ENCODE data around the gene NFATC4. TPM values are rescaled to one million over a fixed set of nuclear protein-coding genes. Genes with fewer than 3 reads are reported as not detected.

Gene NFATC4
- total and polyA plus RNA-seq, 2 of the 4 experiments (the other 2 are of a cell fraction) = 15.6 to 35.8 TPM

DNA sequence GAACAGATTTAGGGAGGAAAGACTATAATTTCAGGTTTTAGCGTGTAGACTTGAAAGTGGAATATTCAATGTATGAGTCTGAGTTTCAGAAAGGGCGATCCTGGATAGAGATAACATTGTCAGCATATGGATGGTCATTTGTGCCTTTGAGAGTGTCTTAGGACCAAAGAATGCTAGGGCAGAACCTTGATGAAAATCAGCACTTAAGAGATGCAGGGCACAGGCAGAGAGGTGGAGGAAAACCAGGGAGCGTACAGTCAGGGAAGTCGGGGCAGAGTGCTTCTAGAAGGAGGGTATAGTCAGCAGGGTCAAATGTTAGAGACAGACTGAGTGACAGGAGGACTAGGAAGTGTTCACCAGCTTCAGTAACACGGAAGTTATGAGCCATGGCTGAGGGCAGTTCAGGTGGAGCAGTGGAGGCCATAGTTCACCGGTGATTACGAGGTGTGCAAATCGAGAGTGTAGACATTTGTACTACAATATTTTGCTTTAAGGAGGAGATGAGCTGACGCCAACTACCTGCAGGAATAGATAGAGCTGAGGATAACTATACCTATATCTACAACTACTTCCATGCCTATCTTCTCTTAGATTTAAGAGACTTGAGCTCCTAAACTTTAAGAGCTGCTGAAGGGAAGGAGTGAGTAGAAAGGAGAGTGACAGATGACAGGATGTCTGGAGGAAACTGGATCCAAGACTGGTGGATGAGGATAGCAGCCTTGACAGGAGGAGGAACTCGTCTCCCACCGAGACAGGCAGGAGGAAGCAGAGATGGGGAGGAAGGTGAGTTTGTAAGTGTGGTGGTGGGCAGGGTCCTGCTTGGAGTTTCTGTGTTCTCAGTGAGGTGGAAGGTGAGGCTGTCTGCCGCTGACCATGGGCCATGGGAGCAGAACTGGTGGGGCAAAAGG lies 55.0 kb downstream of the NFATC4 start:
- no peak overlapping the region; the same call in 1 of the 2 replicates for H3K23ac ChIP-seq (ENCODE audit: low read depth, low read length)
- no peaks in the 10 kb centered on the region for H3K9me3 ChIP-seq (ENCODE audit: control insufficient read depth, insufficient read depth, low read length)
- DNase-seq (no peak), ATAC-seq (ENCODE audit: low read depth) (no peak)
- TF ChIP-seq NFE2L2 (IDR thresholded peaks at IDR 0.05; ENCODE audit: low read depth, low read length) (no peak), CHD1 (IDR thresholded peaks at IDR 0.05; ENCODE audit: low read depth, low read length) (no peak), SMC3 (IDR thresholded peaks at IDR 0.05; ENCODE audit: low read depth, low read length) (no peak), RAD21 (IDR thresholded peaks at IDR 0.05; ENCODE audit: low read length) (no peak)
- H4K5ac ChIP-seq (ENCODE audit: low read depth, low read length) = no peak overlapping the region
- H3K79me1 ChIP-seq (ENCODE audit: low read depth in 1 of 2, low read length in 2 of 2) = no peaks in the 10 kb centered on the region
- H2AFZ ChIP-seq (replicated peaks; ENCODE audit: low read length, poor library complexity) = peak overlapping the region; percentile 14
- H2BK20ac ChIP-seq (ENCODE audit: low read depth, low read length) = no peak overlapping the region
- H3K4me3 ChIP-seq (ENCODE audit: insufficient read depth, low read depth, low read length) = no peak overlapping the region
- no peak overlapping the region for H3K4ac ChIP-seq (ENCODE audit: low read depth, low read length)
- no peak overlapping the region for H2AK5ac ChIP-seq (ENCODE audit: low read depth, low read length)
- no peak overlapping the region; the same call in 2 of the 3 replicates for H2BK15ac ChIP-seq (ENCODE audit: low read depth, low read length)
- H3K27ac ChIP-seq (ENCODE audit: insufficient read depth, low read length) = no peak overlapping the region
- H4K91ac ChIP-seq (ENCODE audit: insufficient read depth, low read depth, low read length) = no peak overlapping the region
- no peak overlapping the region for H2AK9ac ChIP-seq (replicated peaks; ENCODE audit: low read depth, low read length, poor library complexity)
- H4K8ac ChIP-seq (ENCODE audit: low read depth in 2 of 2, low read length in 2 of 2) = no peak overlapping the region
- dilution Hi-C loops (cut with HindIII; ENCODE audit: low sequenced_read_pairs, unreplicated experiment) = no loop called here
- no peaks in the 10 kb centered on the region for H4K20me1 ChIP-seq (ENCODE audit: insufficient read depth, low read length)
- no peak overlapping the region for H2BK120ac ChIP-seq (ENCODE audit: low read depth, low read length)
- H3K9ac ChIP-seq (ENCODE audit: low read depth, low read length) = no peak overlapping the region
- no peak overlapping the region for H2BK5ac ChIP-seq (ENCODE audit: low read depth, low read length, poor library complexity, severe bottlenecking)
- in situ Hi-C loops (cut with MboI; ENCODE audit: low sequenced_read_pairs) = no loop called here
- H3K18ac ChIP-seq (ENCODE audit: low read depth, low read length) = no peak overlapping the region
- no peaks in the 10 kb centered on the region for H3K4me1 ChIP-seq (ENCODE audit: control insufficient read depth, insufficient read depth, low read length)
- H3K56ac ChIP-seq (ENCODE audit: extremely low read depth, insufficient read depth, low read length) = no peak overlapping the region
- peaks cover 29% of the 10 kb centered on the region for H3K27me3 ChIP-seq (ENCODE audit: control insufficient read depth, insufficient read depth, low read length)
- no peak overlapping the region for H3K14ac ChIP-seq (replicated peaks; ENCODE audit: low read depth, low read length)
- POLR2A ChIA-PET (ENCODE audit: unreplicated experiment) = no interaction called here
- CTCF ChIA-PET = interaction anchor here (1.0 to 1.1 kb wide), 2 partner anchors 11 to 21 kb away, joined by 3 to 4 read pairs; no protein-coding TSS in a partner anchor
- no peak overlapping the region for H3K4me2 ChIP-seq (ENCODE audit: low read depth, low read length)
- WGBS, 2 experiments (ENCODE audit: extremely low coverage in 2 of 2, insufficient read length in 1 of 2) = 82% methylated on average over 8 of the region's 12 CpGs; no CpG with 5 or more reads in 1 of the 2 experiments
- BruUV-seq (replicated peaks) = no TSS peak
- intact Hi-C loops (cut with micrococcal nuclease) = no loop called here
- no peaks in the 10 kb centered on the region for H3K36me3 ChIP-seq (ENCODE audit: control insufficient read depth, insufficient read depth, low read length)
- peaks cover 3% of the 10 kb centered on the region; the same call in 1 of the 2 replicates for H3K9me1 ChIP-seq (ENCODE audit: insufficient read depth, low read length)

All from IMR-90 (cell line).